Liver (tissue), 9 donors: ENCODE data around the gene RASGRP1. TPM values are rescaled to one million over a fixed set of nuclear protein-coding genes. Genes with fewer than 3 reads are reported as not detected.

Source experiments
- DNase-seq: peaks from one replicate; pipeline ENCODE4 v3.0.0-alpha.2; 2017; ENCODE audit warnings: low spot score
- H3K27ac ChIP-seq, 2 donors: one replicate each; pipeline ENCODE4 v1.7.0; 2013; ENCODE audit warnings: inconsistent platforms in 2 of 2, low read length in 2 of 2, control low read depth in 1 of 2, low read depth in 1 of 2, mild to moderate bottlenecking in 1 of 2
- H3K27me3 ChIP-seq, 4 donors: one replicate each; pipeline versions ENCODE4 v1.6.1 to v1.7.0; 2013; ENCODE audit warnings: low read length in 3 of 4, inconsistent platforms in 1 of 4, mild to moderate bottlenecking in 1 of 4, moderate library complexity in 1 of 4; ENCODE audit not compliant: control insufficient read depth in 4 of 4, insufficient read depth in 4 of 4
- H3K36me3 ChIP-seq, 4 donors: one replicate each; pipeline versions ENCODE4 v1.6.1 to v1.7.0; 2013; ENCODE audit warnings: low read length in 3 of 4, mild to moderate bottlenecking in 3 of 4, low read depth in 1 of 4, moderate library complexity in 1 of 4; ENCODE audit not compliant: control insufficient read depth in 4 of 4, insufficient read depth in 3 of 4
- H3K4me1 ChIP-seq, 4 donors: one replicate each; pipeline versions ENCODE4 v1.6.1 to v1.7.0; 2013; ENCODE audit warnings: low read length in 3 of 4, mild to moderate bottlenecking in 3 of 4, moderate library complexity in 1 of 4; ENCODE audit not compliant: control insufficient read depth in 4 of 4, insufficient read depth in 4 of 4
- H3K4me3 ChIP-seq, 3 donors: one replicate each; pipeline versions ENCODE4 v1.6.1 to v1.7.0; 2013; ENCODE audit warnings: low read length in 3 of 3, control low read depth in 1 of 3, low read depth in 1 of 3, mild to moderate bottlenecking in 1 of 3
- H3K9ac ChIP-seq, 2 donors: one replicate each; pipeline ENCODE4 v1.7.0; 2013; ENCODE audit warnings: low read length in 2 of 2, mild to moderate bottlenecking in 2 of 2, moderate library complexity in 2 of 2, control low read depth in 1 of 2, low read depth in 1 of 2
- H3K9me3 ChIP-seq, 4 donors: one replicate each; pipeline versions ENCODE4 v1.6.1 to v1.7.0; 2013; ENCODE audit warnings: low read length in 3 of 4; ENCODE audit not compliant: control insufficient read depth in 4 of 4
- CTCF ChIP-seq: fragments of 150-350 bp; IDR thresholded peaks from 2 replicates; pipeline ENCODE4 v1.5.1; 2017; ENCODE audit warnings: improper control_type of control experiment, low read depth, low read length; ENCODE audit not compliant: missing input control
- FOXA2 ChIP-seq: IDR thresholded peaks from 2 replicates; pipeline ENCODE4 v1.6.1; 2016; ENCODE audit warnings: antibody characterized with exemption
- JUND ChIP-seq, 2 donors: IDR thresholded peaks; 2 replicates each; pipeline ENCODE4 v1.6.1; 2016; ENCODE audit warnings: antibody characterized with exemption in 2 of 2
- MAX ChIP-seq: IDR thresholded peaks from 2 replicates; pipeline ENCODE4 v1.6.1; 2016; ENCODE audit warnings: antibody characterized with exemption
- NR2F2 ChIP-seq: IDR thresholded peaks from 2 replicates; pipeline ENCODE4 v1.6.1; 2016; ENCODE audit warnings: antibody characterized with exemption
- RAD21 ChIP-seq, 2 donors: IDR thresholded peaks; 2 replicates each; pipeline ENCODE4 v1.6.1; 2016; ENCODE audit warnings: antibody characterized with exemption in 2 of 2, mild to moderate bottlenecking in 2 of 2
- REST ChIP-seq: IDR thresholded peaks from 2 replicates; pipeline ENCODE4 v1.6.1; 2016; ENCODE audit warnings: antibody characterized with exemption, mild to moderate bottlenecking
- RXRA ChIP-seq, 2 donors: IDR thresholded peaks; 2 replicates each; pipeline ENCODE4 v1.6.1; 2017 to 2018; ENCODE audit warnings: antibody characterized with exemption in 2 of 2, mild to moderate bottlenecking in 1 of 2
- SP1 ChIP-seq: IDR thresholded peaks from 2 replicates; pipeline ENCODE4 v1.6.1; 2018; ENCODE audit warnings: antibody characterized with exemption, mild to moderate bottlenecking
- TAF1 ChIP-seq: conservative IDR thresholded peaks from 2 replicates; pipeline ENCODE4 v1.6.1; 2016; ENCODE audit warnings: antibody characterized with exemption, mild to moderate bottlenecking
- YY1 ChIP-seq: IDR thresholded peaks from 2 replicates; pipeline ENCODE4 v1.6.1; 2016; ENCODE audit warnings: antibody characterized with exemption, mild to moderate bottlenecking
- ZBTB33 ChIP-seq: IDR thresholded peaks from 2 replicates; pipeline ENCODE4 v1.6.1; 2016; ENCODE audit warnings: antibody characterized with exemption
- WGBS: extraction: QIAGEN DNeasy Blood & Tissue Kit; methylation state at CpG from one replicate; pipeline ENCODE4 v1.1.7; 2013; 5-methylcytosine and 5-hydroxymethylcytosine counted together
- polyA plus RNA-seq, 2 donors: library from polyadenylated mRNA; stranded (reverse) in 1 of 2; unstranded in 1 of 2; fragments of 200-250 nt in 1 of 2; fragments of >200 nt in 1 of 2; fragmentation: Nextera tagmentation in 1 of 2; extraction: Ambion mirVana in 1 of 2; gene quantifications; one replicate each; pipeline versions ENCODE4 v1.2.1 to v1.2.3, GENCODE V29; 2013 to 2015
- total RNA-seq, 2 donors: library from RNA; depleted of rRNA; stranded (reverse); fragments of >200 nt; gene quantifications; one replicate each; pipeline ENCODE4 v1.2.3, GENCODE V29; 2014
- donor health status: healthy.
- donor health status: healthy.
- donor health status: healthy.
- donor health status: healthy.
- donor health status: healthy.

The RASGRP1 gene
- total and polyA plus RNA-seq, 4 donors = 0.17 to 0.75 (median 0.47) TPM

GRCh38 chr15:38603672-38604071 is 39.1 kb upstream of the RASGRP1 start:
- Histone ChIP-seq H3K9ac (no peak overlapping the region), H3K4me1 (no peaks in the 10 kb centered on the region), H3K27me3 (peaks cover 0 to 6% (median 0%) of the 10 kb centered on the region in 4 donors), H3K4me3 (no peak overlapping the region), H3K9me3 (no peaks in the 10 kb centered on the region), H3K36me3 (no peaks in the 10 kb centered on the region), H3K27ac (no peak overlapping the region)
- no peak for TF ChIP-seq SP1
- no peak for TF ChIP-seq JUND (IDR thresholded peaks at IDR 0.05)
- TF ChIP-seq YY1 = no peak
- no peak for TF ChIP-seq RAD21 (IDR thresholded peaks at IDR 0.05)
- TF ChIP-seq REST = no peak
- no peak for TF ChIP-seq CTCF
- TF ChIP-seq RXRA (IDR thresholded peaks at IDR 0.05) = no peak
- no peak for TF ChIP-seq NR2F2
- no peak for TF ChIP-seq TAF1
- no peak for TF ChIP-seq MAX
- no peak for TF ChIP-seq ZBTB33
- no peak for DNase-seq
- 87% methylated on average over 5 of the region's 5 CpGs for WGBS

GRCh38 chr15:38602910-38603670 is 38.5 kb upstream of the RASGRP1 start:
- H3K9ac ChIP-seq = no peak overlapping the region
- H3K27ac ChIP-seq = no peak overlapping the region
- WGBS = 76% methylated on average over 7 of the region's 7 CpGs
- no peak for TF ChIP-seq REST
- TF ChIP-seq FOXA2 = no peak
- DNase-seq = no peak
- no peaks in the 10 kb centered on the region for H3K36me3 ChIP-seq
- no peaks in the 10 kb centered on the region for H3K9me3 ChIP-seq
- no peak overlapping the region for H3K4me3 ChIP-seq
- H3K27me3 ChIP-seq = peaks cover 0 to 6% (median 0%) of the 10 kb centered on the region in 4 donors
- no peaks in the 10 kb centered on the region for H3K4me1 ChIP-seq
